ENCODE measurements around the gene SLAMF8.

Gene SLAMF8

DNA sequence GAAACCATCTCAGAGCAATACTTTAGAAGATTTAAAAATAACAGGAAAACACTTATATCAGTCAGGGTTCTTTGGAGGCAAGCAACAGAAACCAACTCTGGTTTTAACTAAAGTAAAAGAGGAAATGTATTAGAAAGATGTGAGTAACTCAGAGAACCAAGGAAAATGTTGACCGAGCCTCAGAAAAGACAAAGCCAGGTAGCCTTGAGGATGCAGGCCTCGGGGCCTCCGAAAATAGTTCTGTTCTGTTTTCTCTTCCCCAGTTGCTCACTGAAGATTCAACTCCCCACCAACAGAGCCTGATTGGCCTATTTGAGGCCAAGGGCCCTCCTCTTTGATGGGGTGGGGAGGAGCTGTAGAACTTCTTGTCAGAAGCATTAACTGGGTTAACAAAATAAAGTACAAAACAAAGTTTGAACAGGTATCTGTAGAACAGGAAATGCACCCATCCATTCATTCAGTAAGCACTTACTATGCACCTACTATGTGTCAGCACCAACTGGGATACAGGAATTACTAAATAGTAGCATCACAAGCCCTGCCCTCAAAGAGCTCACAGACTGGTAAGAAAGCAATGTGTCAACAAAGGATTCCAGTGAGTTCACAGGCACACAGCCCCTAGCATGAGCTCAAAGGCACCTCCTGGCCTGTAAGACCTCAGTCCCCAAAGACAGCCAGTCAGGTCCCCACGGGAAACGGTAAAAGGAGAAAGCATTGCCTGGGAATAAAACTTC is 12.6 kb downstream of the SLAMF8 start:
- intact Hi-C loops (cut with DNase I), result no loop called here

GRCh38 chr1:159841749-159842148 is 15.1 kb downstream of the SLAMF8 start:
- intact Hi-C loops (cut with DNase I), result no loop called here
- no peak for DNase-seq

More for the DNA sequence above, 12.6 kb downstream of the SLAMF8 start:
- no peak for DNase-seq

DNA sequence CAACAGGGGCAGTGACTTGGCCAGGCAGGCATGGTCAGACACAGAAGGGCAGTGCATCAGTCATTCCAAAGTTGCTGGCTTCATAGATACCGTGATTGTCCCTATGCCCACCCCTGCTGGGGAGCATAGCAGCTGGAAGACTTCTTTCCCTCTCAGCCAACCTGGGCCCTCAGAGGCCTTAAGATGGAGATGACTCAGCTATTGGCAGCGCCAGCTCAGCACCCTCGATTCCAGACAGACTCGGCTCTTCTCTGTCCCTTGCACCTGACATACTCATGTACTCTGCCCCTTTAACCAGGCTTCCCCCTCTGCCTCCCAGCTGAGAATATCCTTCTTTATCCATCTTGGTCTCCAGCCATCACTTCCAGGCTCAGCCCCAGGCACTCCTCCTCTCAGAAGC is 16.8 kb downstream of the SLAMF8 start:
- DNase-seq, result no peak
- intact Hi-C loops (cut with DNase I), result no loop called here

GRCh38 chr1:159845751-159846629 is 19.3 kb downstream of the SLAMF8 start:
- no peak for DNase-seq
- intact Hi-C loops (cut with DNase I), result no loop called here

- intact Hi-C loops (cut with DNase I), result no loop called here
- DNase-seq, result no peak
These were observed 20.6 kb downstream of the SLAMF8 start for GRCh38 chr1:159847231-159847630.

- intact Hi-C loops (cut with DNase I), result no loop called here
These were observed 21.7 kb downstream of the SLAMF8 start for GRCh38 chr1:159848326-159848725.

GRCh38 chr1:159849626-159850366 is 23.1 kb downstream of the SLAMF8 start:
- intact Hi-C loops (cut with DNase I), result no loop called here
- no peak for DNase-seq

More at GRCh38 chr1:159848326-159848725, 21.7 kb downstream of the SLAMF8 start:
- DNase-seq, result no peak

- intact Hi-C loops (cut with DNase I), result no loop called here
- no peak for DNase-seq
These were observed 24.7 kb downstream of the SLAMF8 start for GRCh38 chr1:159851407-159851806.

DNA sequence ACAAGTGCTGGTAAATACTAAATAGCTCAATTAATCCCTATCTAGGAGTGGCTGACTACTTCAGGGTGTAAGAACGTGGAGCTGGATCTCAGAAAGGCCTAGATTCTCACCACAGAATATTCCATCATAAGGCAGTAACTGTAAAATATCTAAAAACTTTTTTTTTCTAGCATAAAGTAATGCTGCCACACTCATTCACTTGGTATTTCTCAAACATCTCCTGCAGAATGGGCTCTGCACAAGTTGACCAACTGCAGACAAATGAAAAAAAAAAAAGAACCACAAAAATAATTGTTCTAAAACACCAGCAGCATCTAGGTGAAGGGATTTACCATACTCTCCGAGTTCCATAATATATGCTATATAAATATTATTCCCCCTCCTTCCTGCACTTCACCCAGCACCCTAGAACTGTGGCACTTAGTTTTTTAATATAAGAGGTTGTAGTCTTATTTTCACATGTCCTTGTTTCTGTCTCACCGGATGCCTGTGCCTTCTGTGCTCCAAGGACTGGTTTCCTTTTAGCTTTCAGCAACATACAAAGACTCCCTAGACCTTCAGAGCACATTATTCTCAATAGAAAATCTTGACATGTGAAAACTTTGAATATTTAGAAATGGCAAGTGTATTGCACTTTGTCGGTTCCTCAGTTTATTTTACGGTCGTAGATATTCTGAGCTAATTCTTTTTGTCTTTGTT is 26.9 kb downstream of the SLAMF8 start:
- intact Hi-C loops (cut with DNase I), result no loop called here
- no peak for DNase-seq

- DNase-seq, result peak; percentile 58 to 88 (median 78)
- intact Hi-C loops (cut with DNase I), result no loop called here
These were observed 27.5 kb downstream of the SLAMF8 start for GRCh38 chr1:159854116-159854692.

DNA sequence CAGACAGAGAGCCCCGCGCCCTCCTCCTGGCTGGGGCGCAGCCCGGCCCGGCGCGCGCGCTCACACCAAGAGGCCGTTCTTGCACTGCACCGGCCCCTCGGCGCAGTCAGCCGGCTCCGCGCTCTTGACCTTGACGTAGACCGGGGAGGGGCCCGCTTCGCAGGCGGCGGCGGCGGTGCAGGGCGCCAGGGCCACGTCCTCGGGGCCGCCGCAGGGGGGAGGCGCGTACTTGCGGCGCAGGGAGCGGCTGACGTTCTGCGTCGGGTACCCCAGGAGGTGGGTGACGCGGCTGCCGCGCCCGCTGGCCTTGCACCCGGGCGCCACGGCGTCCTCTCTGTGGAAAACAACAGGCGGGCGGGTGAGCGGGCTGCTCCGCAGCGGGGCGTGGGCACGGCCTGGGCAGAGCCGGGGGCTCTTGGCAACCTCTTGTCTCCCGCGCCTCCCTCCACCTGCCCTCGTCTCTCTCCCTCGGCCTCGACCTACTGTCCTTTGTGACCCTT is 28.1 kb downstream of the SLAMF8 start:
- intact Hi-C loops (cut with DNase I), result no loop called here

DNA sequence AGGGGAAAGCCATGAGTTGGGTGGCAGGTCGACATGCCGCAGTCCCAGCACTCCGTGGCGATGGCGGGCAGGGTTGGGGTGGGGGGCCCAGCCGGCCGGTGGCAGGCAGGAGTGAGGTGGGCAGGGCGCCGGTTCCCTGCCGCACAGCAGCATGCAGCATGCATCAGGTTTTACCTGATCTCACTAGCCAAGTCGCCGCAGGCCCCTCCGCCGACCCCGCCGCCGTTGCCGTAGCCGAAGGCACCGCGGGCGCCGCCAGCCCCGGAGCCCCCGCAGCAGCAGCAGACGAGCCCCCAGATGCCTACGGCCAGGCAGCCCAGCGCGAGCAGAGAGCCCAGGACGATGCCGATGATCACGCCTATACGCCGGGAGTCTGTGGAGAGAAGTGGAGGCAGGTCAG is 29.0 kb downstream of the SLAMF8 start:
- DNase-seq, result no peak
- intact Hi-C loops (cut with DNase I), result no loop called here

More for the DNA sequence above, 28.1 kb downstream of the SLAMF8 start:
- peak; percentile 60 to 95 (median 88) for DNase-seq

GRCh38 chr1:159856576-159856975 is 29.9 kb downstream of the SLAMF8 start:
- DNase-seq, result peak in 3 of 42 donors; percentile 4 to 13 (median 10)
- intact Hi-C loops (cut with DNase I), result no loop called here

DNA sequence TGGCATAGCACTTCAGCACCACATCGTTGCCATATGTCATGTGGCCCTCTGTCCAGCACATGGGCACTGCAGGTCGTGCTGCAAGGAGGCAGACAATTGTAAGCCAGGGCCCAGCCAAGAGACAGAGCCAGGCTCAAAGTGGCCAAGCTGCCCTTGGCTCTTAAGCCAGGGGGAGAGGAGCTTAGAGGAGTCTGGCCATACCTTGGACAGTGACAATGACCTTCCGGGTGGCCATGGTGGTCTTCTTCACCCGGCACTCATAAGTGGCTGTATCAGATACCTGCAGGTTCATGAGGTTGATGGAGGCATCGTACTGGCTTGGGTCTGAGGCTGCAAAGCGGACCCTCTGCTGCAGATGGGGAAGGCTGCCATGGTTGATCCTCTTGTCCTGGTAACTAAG is 31.2 kb downstream of the SLAMF8 start:
- DNase-seq, result no peak
- intact Hi-C loops (cut with DNase I), result no loop called here

DNA sequence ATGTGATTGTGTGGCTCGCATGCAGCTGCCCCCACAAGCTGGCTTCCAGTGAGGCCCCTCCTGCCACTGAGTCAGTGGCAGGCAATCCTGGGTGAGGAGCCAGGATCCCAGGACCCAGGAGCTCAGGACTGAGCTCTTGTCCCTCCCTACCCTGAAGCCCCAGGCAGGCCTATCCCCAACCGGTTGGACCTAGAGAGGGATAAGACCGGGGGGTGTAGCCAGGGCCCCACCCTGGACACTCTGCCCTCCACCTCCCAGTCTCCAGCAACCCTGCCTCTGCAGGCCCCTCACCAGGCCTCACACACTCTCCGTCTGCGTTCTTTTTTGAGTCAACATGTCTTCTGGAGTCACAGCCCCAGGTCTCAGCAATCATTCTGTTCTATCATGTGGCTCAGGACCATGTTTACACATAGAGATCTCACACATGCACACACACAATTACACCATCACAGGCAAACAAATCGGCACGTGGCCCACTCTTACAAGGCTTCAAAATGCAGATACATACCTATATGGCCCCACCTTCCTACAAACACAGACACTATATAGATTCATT is 33.2 kb downstream of the SLAMF8 start:
- intact Hi-C loops (cut with DNase I), result no loop called here
- no peak for DNase-seq

DNA sequence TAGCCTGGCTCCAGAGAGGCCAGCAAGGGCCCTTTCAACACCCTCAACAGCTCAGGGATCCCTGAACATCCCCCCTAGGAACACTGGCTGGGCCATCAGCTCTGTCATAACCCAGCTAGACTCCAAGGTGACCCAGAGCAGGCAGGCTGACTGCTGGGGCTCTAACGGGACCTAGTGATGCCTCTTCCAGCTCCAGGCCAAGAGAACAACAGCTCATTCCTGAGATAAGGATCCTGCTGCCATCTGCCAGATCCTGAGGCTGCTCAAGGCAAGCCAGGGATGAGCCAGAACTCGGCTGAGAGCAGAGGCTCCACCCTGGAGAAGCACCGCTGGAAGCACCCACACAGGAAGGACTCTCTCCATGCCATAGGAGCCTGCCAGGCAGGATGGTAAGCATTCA is 33.8 kb downstream of the SLAMF8 start:
- DNase-seq, result no peak
- intact Hi-C loops (cut with DNase I), result no loop called here

- intact Hi-C loops (cut with DNase I), result no loop called here
- DNase-seq, result no peak
These were observed 34.5 kb downstream of the SLAMF8 start for GRCh38 chr1:159861218-159861617.

DNA sequence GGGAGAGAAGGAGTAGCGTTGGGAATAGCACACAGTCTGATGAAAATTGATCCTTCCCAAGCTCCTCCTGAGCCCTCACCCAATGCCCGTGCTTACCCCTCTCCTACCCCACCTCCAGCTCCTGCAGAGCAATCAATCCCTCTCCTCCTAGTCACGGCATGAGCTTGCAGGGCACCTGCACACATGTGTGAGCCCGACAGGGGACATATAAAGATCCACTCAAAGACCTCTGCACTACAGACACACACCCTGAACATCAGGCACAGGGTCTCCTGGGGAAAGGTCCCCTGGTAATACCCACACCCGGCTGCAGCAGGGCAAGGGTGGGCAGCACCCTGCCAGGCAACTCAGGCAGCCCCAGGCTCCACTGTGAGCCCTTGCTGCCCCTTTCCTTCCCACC is 35.4 kb downstream of the SLAMF8 start:
- no peak for DNase-seq
- intact Hi-C loops (cut with DNase I), result no loop called here
